ENCODE measurements around the gene PRLR. TPM values are rescaled to one million over a fixed set of nuclear protein-coding genes. Genes with fewer than 3 reads are reported as not detected.
A peak's percentile ranks its signal among the peaks of the same experiment; 100 is the strongest.

PRLR gene
- total and polyA plus RNA-seq, 2 of the 13 experiments (the other 11 are each of a cell fraction or from before 2014, with no cell fraction given): 12.2 to 13.3 TPM

DNA sequence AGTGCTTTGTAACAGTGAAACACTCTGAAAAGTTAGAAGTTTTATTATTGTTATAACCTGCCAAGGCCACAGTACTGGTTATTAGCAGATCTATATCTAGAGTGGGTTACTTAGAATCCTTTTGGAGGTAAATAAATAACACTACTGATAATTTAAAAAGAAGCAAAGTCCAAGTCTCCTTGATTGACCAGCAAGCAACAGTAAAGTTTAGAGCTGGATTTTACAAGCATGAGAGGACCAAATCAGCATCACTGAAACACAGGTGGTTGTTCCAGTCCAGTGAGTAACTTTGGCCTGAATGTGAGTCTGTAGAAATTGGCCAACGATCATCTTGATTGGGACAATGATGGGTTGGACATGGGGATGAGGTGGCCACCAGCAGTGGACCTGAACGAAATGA is 105.4 kb downstream of the PRLR start:
- Histone ChIP-seq H3K9ac (ENCODE audit: insufficient read depth, low read depth, low read length) (no peak overlapping the region), H3K4me2 (ENCODE audit: low read depth, low read length) (no peak overlapping the region), H3K27me3 (ENCODE audit: control insufficient read depth in 1 of 2, insufficient read depth in 2 of 2, low read length in 2 of 2) (no peaks in the 10 kb centered on the region), H3K27ac (ENCODE audit: extremely low read length, insufficient read depth, low read length) (no peak overlapping the region), H3K4me1 (ENCODE audit: insufficient read depth, low read length) (peaks cover 62% of the 10 kb centered on the region), H3K9me3 (ENCODE audit: low read length) (no peaks in the 10 kb centered on the region), H3K79me2 (ENCODE audit: insufficient read depth, low read length) (no peaks in the 10 kb centered on the region), H4K20me1 (ENCODE audit: insufficient read depth, low read length) (no peaks in the 10 kb centered on the region), H3K4me3 (replicated peaks in 1 of 3; ENCODE audit: insufficient read depth in 1 of 3, low read depth in 2 of 3, low read length in 3 of 3) (no peak overlapping the region), H3K36me3 (replicated peaks in 1 of 2; ENCODE audit: control insufficient read depth in 1 of 2, insufficient read depth in 2 of 2, low read length in 2 of 2) (no peaks in the 10 kb centered on the region), H2AFZ (ENCODE audit: low read length) (no peak overlapping the region)
- intact Hi-C loops (cut with micrococcal nuclease; ENCODE audit: unreplicated experiment) (loop anchor here (1.0 to 5.0 kb wide), 2 partner anchors 19 to 32 kb away; no protein-coding TSS in a partner anchor), in situ Hi-C loops (cut with HindIII; ENCODE audit: extremely low pct_ligation_motif_present, low pct_unique_long_range_greater_than_20kb) (no loop called here)
- TF ChIP-seq, protein P1, sequence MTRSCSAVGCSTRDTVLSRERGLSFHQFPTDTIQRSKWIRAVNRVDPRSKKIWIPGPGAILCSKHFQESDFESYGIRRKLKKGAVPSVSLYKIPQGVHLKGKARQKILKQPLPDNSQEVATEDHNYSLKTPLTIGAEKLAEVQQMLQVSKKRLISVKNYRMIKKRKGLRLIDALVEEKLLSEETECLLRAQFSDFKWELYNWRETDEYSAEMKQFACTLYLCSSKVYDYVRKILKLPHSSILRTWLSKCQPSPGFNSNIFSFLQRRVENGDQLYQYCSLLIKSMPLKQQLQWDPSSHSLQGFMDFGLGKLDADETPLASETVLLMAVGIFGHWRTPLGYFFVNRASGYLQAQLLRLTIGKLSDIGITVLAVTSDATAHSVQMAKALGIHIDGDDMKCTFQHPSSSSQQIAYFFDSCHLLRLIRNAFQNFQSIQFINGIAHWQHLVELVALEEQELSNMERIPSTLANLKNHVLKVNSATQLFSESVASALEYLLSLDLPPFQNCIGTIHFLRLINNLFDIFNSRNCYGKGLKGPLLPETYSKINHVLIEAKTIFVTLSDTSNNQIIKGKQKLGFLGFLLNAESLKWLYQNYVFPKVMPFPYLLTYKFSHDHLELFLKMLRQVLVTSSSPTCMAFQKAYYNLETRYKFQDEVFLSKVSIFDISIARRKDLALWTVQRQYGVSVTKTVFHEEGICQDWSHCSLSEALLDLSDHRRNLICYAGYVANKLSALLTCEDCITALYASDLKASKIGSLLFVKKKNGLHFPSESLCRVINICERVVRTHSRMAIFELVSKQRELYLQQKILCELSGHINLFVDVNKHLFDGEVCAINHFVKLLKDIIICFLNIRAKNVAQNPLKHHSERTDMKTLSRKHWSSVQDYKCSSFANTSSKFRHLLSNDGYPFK (CRISPR knock-in tag; IDR thresholded peaks at IDR 0.05; ENCODE audit: borderline replicate concordance): no peak
- no peak for TF ChIP-seq ZNF20 (CRISPR knock-in tag; IDR thresholded peaks at IDR 0.05)
- TF ChIP-seq ZNF510 (CRISPR knock-in tag; IDR thresholded peaks at IDR 0.05; ENCODE audit: low read depth): no peak
- 0 out of 2 replicates have a peak, but pooled peaks have one; percentile 19 for TF ChIP-seq HNF4A (CRISPR knock-in tag; IDR thresholded peaks at IDR 0.05)
- TF ChIP-seq U2AF1 (optimal IDR thresholded peaks at IDR 0.05; ENCODE audit: low read depth, low read length): no peak
- TF ChIP-seq NFKB2 (CRISPR knock-in tag; IDR thresholded peaks at IDR 0.05; ENCODE audit: borderline replicate concordance): no peak
- DNase-seq (ENCODE audit: low spot score) (no peak), ATAC-seq (no peak), FAIRE-seq (no peak)
- 93% methylated on average over 2 of the region's 2 CpGs for WGBS (ENCODE audit: low lambda C conversion rate)
- ChIA-PET POLR2A (no interaction called here), CTCF (ENCODE audit: low intra/inter-chr PET ratio, low total read pairs) (no interaction called here)
- no TSS peak for BruUV-seq (replicated peaks)
